Measurements from ENCODE around the gene CCDC77.

GRCh38 chr12:462936-463705 lies 61.7 kb downstream of the CCDC77 start:
- no peak for TF ChIP-seq CTCF (IDR thresholded peaks at IDR 0.05; ENCODE audit: poor library complexity)
- no peak for TF ChIP-seq EZH2 (IDR thresholded peaks at IDR 0.05; ENCODE audit: borderline replicate concordance)
